Right lobe of liver (tissue), 4 donors: Measurements from ENCODE around the gene TMEM97.

ENCODE experiments used
- POLR2A ChIP-seq: fragments of 450-650 bp; IDR thresholded peaks from one replicate; pipeline ENCODE4 v1.6.1; 2017; ENCODE audit warnings: antibody characterized with exemption, mild to moderate bottlenecking
- TF ChIP-seq, protein P1 (sequence below), 4 donors: fragments of 200-600 bp in 3 of 4; fragments of 450-650 bp in 1 of 4; IDR thresholded peaks; one replicate each; pipeline versions ENCODE4 v1.5.1 to v1.8.0; 2016 to 2022; ENCODE audit warnings: antibody characterized with exemption in 4 of 4, mild to moderate bottlenecking in 2 of 4
- donor health status: DM: no; HTN: no; CAD: no.
- donor health status: DM: no; HTN: no; CAD: no.
- donor health status: DM: no; HTN: yes; CAD: no.

- TF ChIP-seq POLR2A: no peak
- TF ChIP-seq, protein P1, sequence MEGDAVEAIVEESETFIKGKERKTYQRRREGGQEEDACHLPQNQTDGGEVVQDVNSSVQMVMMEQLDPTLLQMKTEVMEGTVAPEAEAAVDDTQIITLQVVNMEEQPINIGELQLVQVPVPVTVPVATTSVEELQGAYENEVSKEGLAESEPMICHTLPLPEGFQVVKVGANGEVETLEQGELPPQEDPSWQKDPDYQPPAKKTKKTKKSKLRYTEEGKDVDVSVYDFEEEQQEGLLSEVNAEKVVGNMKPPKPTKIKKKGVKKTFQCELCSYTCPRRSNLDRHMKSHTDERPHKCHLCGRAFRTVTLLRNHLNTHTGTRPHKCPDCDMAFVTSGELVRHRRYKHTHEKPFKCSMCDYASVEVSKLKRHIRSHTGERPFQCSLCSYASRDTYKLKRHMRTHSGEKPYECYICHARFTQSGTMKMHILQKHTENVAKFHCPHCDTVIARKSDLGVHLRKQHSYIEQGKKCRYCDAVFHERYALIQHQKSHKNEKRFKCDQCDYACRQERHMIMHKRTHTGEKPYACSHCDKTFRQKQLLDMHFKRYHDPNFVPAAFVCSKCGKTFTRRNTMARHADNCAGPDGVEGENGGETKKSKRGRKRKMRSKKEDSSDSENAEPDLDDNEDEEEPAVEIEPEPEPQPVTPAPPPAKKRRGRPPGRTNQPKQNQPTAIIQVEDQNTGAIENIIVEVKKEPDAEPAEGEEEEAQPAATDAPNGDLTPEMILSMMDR (IDR thresholded peaks at IDR 0.05): no peak
Measured at GRCh38 chr17:28343491-28343932, 24.5 kb downstream of the TMEM97 start.
